ENCODE measurements around the gene DHFR.

Gene DHFR

GRCh38 chr5:80641353-80641752 lies 13.4 kb downstream of the DHFR start:
- H3K4me3 ChIP-seq (ENCODE audit: control insufficient read depth, low read depth, low read length): no peak overlapping the region
- TF ChIP-seq, protein P1, sequence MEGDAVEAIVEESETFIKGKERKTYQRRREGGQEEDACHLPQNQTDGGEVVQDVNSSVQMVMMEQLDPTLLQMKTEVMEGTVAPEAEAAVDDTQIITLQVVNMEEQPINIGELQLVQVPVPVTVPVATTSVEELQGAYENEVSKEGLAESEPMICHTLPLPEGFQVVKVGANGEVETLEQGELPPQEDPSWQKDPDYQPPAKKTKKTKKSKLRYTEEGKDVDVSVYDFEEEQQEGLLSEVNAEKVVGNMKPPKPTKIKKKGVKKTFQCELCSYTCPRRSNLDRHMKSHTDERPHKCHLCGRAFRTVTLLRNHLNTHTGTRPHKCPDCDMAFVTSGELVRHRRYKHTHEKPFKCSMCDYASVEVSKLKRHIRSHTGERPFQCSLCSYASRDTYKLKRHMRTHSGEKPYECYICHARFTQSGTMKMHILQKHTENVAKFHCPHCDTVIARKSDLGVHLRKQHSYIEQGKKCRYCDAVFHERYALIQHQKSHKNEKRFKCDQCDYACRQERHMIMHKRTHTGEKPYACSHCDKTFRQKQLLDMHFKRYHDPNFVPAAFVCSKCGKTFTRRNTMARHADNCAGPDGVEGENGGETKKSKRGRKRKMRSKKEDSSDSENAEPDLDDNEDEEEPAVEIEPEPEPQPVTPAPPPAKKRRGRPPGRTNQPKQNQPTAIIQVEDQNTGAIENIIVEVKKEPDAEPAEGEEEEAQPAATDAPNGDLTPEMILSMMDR (conservative IDR thresholded peaks at IDR 0.05; ENCODE audit: control insufficient read depth, insufficient read depth, low read depth, low read length): no peak
- no peak for DNase-seq (ENCODE audit: low read depth)

- TF ChIP-seq, protein P1 (conservative IDR thresholded peaks at IDR 0.05; ENCODE audit: control insufficient read depth, insufficient read depth, low read depth, low read length): no peak
- no peak for DNase-seq (ENCODE audit: low read depth)
- no peak overlapping the region for H3K4me3 ChIP-seq (ENCODE audit: control insufficient read depth, low read depth, low read length)
Measured at GRCh38 chr5:80634193-80634592, 20.6 kb downstream of the DHFR start.

- no peak for DNase-seq (ENCODE audit: low read depth)
- no peak overlapping the region for H3K4me3 ChIP-seq (ENCODE audit: control insufficient read depth, low read depth, low read length)
- TF ChIP-seq, protein P1 (conservative IDR thresholded peaks at IDR 0.05; ENCODE audit: control insufficient read depth, insufficient read depth, low read depth, low read length): no peak
Measured at GRCh38 chr5:80632700-80633099, 22.1 kb downstream of the DHFR start.

DNA sequence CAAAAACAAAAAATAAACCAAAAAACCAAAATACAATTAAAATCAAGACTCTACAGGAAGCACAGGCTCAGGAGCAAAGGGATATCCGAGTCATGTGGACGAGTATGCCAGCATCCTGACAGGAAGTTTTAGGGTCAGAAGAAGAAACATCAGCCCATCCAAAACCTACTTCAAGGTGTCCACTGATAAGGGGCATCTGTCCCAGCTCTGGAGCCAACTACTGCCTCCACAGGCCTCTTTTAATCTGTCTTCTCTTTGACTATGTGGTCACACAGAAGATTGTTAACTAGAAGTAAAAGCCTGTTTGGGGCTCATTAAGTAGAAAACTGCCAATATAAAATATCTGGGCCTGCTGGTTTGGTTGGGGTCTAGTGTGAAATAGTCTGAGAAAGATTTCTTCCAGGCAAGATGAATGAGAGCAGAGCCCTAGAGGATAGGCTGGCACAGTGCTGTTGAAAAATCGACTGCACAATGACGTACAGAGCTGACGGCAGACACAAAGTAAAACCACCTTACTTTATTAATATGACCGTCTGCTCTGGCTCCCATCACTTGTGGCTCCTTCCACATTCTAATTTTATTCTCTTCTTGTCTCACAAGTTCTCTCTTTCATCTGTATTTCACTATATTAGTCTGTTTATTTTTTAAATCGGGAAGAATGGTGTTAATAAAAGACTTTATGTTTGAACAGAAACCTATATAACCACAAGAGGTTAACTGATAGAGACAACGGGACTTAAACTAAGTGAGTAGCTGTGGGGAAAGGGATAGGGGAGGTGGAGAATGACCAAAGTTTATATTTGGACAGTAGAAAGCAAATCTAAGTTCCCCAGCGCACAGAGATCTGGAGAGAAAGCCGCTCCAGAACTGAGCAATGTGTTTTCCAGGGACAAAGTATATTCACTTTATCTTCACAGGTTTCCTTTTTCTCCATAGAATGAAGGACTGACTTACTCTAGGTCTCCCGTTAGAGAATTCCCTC lies 23.2 kb downstream of the DHFR start:
- no peak for DNase-seq (ENCODE audit: low read depth)
- H3K4me3 ChIP-seq (ENCODE audit: control insufficient read depth, low read depth, low read length): no peak overlapping the region
- TF ChIP-seq, protein P1 (conservative IDR thresholded peaks at IDR 0.05; ENCODE audit: control insufficient read depth, insufficient read depth, low read depth, low read length): no peak

- TF ChIP-seq, protein P1 (conservative IDR thresholded peaks at IDR 0.05; ENCODE audit: control insufficient read depth, insufficient read depth, low read depth, low read length): no peak
- DNase-seq (ENCODE audit: low read depth): no peak
- no peak overlapping the region for H3K4me3 ChIP-seq (ENCODE audit: control insufficient read depth, low read depth, low read length)
Measured at GRCh38 chr5:80629281-80629680, 25.5 kb downstream of the DHFR start.

- DNase-seq (ENCODE audit: low read depth): no peak
- TF ChIP-seq, protein P1 (conservative IDR thresholded peaks at IDR 0.05; ENCODE audit: control insufficient read depth, insufficient read depth, low read depth, low read length): no peak
- no peak overlapping the region for H3K4me3 ChIP-seq (ENCODE audit: control insufficient read depth, low read depth, low read length)
Measured at GRCh38 chr5:80625230-80625629, 29.6 kb downstream of the DHFR start.
